Adrenal gland (tissue), 19 donors: ENCODE data around the gene RTP2. TPM values are rescaled to one million over a fixed set of nuclear protein-coding genes. Genes with fewer than 3 reads are reported as not detected.

ENCODE experiments used
- DNase-seq, 7 donors: peaks; one replicate each; pipeline ENCODE4 v3.0.0-alpha.2; 2019 to 2020
- H3K27ac ChIP-seq, 5 donors: fragments of 200-600 bp; sonication (generic) in 4 of 5; 1 replicate in 3 of 5; 2 replicates in 2 of 5; pipeline versions ENCODE4 v1.5.1 to v1.8.0; 2016 to 2020; ENCODE audit warnings: mild to moderate bottlenecking in 1 of 5
- H3K27me3 ChIP-seq: fragments of 200-600 bp; 2 replicates; pipeline ENCODE4 v1.8.0; 2021
- H3K36me3 ChIP-seq, 2 donors: fragments of 200-600 bp; replicated peaks in 1 of 2; 1 replicate in 1 of 2; 2 replicates in 1 of 2; pipeline versions ENCODE4 v1.5.1 to v1.8.0; 2018 to 2022
- H3K4me1 ChIP-seq, 2 donors: fragments of 200-600 bp; replicated peaks in 1 of 2; 1 replicate in 1 of 2; 2 replicates in 1 of 2; pipeline versions ENCODE4 v1.5.1 to v1.8.0; 2018 to 2021
- H3K4me3 ChIP-seq, 4 donors: fragments of 200-600 bp; sonication (generic) in 3 of 4; one replicate each; pipeline ENCODE4 v1.5.1; 2016 to 2018
- H3K9me3 ChIP-seq, 3 donors: fragments of 200-600 bp; sonication (generic) in 1 of 3; replicated peaks in 1 of 3; 1 replicate in 2 of 3; 2 replicates in 1 of 3; pipeline versions ENCODE4 v1.5.1 to v1.8.0; 2016 to 2021
- CTCF ChIP-seq, 6 experiments: fragments of 450-650 bp in 4 of 6; fragments of 200-600 bp in 2 of 6; sonication (generic) in 1 of 6; IDR thresholded peaks; 1 replicate in 5 of 6; 2 replicates in 1 of 6; pipeline versions ENCODE4 v1.5.1 to v1.8.0; 2016 to 2021; ENCODE audit warnings: antibody characterized with exemption in 6 of 6, mild to moderate bottlenecking in 2 of 6, moderate library complexity in 1 of 6
- POLR2A ChIP-seq, 2 donors: fragments of 450-650 bp; IDR thresholded peaks; one replicate each; pipeline ENCODE4 v1.6.1; 2017; ENCODE audit warnings: antibody characterized with exemption in 2 of 2, mild to moderate bottlenecking in 2 of 2, moderate library complexity in 1 of 2
- WGBS, 4 donors: extraction: QIAGEN DNeasy Blood & Tissue Kit in 2 of 4; methylation state at CpG; one replicate each; pipeline versions ENCODE4 v1.1.5 to v1.1.7; 2013 to 2017; 5-methylcytosine and 5-hydroxymethylcytosine counted together
- intact Hi-C, 2 donors: fragments of 100-400 bp; cut with DNase I; formaldehyde crosslinking; loops; one replicate each; pipeline versions ENCODE4 v1.14.1 to v1.15.0; 2022 to 2023
- long read RNA-seq, 10 donors: library from polyadenylated mRNA in 3 of 10; unstranded in 2 of 10; stranded (forward) in 1 of 10; transcript quantifications; one replicate each; pipeline ENCODE4 v2.0.0 and lab custom pipeline, GENCODE V29; 2021 to 2026
- polyA plus RNA-seq, 3 donors: library from polyadenylated mRNA; stranded (reverse); fragments of 200-250 nt in 2 of 3; fragments of 350-450 nt in 1 of 3; fragmentation: Illumina TruSeq in 1 of 3; extraction: RNeasy Lipid Tissue Mini Kit (QIAGEN cat#74804) in 1 of 3; gene quantifications; one replicate each; pipeline ENCODE4 v1.2.3, GENCODE V29; 2013 to 2014
- total RNA-seq, 9 donors: library from RNA; depleted of rRNA in 4 of 9; stranded (reverse); fragments of >200 nt in 4 of 9; fragments of 120-200 nt in 1 of 9; fragmentation: NEBNext Ultra II Directional in 1 of 9; extraction: Animal tissue kit (Norgen Biotek cat#: 25700) in 1 of 9; gene quantifications; one replicate each; pipeline versions ENCODE4 v1.1.0 to v1.2.4, GENCODE V29; 2013 to 2023
- donor health status: healthy with polysubstance abuse.
- donor health status: Bipolar disorder and iron deficiency.
- donor health status: DM: yes; HTN: yes; CAD: no.
- donor health status: DM: no; HTN: no; CAD: no.
- donor health status: DM: no; HTN: no; CAD: no.
- donor health status: DM: yes; HTN: yes; CAD: no.

The RTP2 gene
- total RNA-seq = under 1 TPM in 1 of 9 donors, not detected in 8; 0.28 TPM
- not detected for polyA plus RNA-seq
- long read RNA-seq, donor 1 = 0 reads
- long read RNA-seq, donor 2 = 0 reads
- long read RNA-seq, donor 3 = 0 reads
- long read RNA-seq, donor 4 = 0 reads
- long read RNA-seq, donor 5 = 0 reads
- long read RNA-seq, donor 6 = 0 reads
- long read RNA-seq, donor 7 = 0 reads
- long read RNA-seq, donor 8 = 0 reads
- long read RNA-seq, donor 9 = 0 reads
- long read RNA-seq, donor 10 = 0 reads

- 54 to 58% (median 57%) methylated on average over 3 to 4 of the region's 4 CpGs for WGBS, 4 donors
Observed at GRCh38 chr3:187702507-187703033, at the start of gene RTP2. TSS of gene RTP2 (minus strand) at chr3:187702557. CDS start at chr3:187702128, 429 bp downstream.

GRCh38 chr3:187750513-187751123 lies 48.3 kb upstream of the RTP2 start:
- intact Hi-C loops = no loop called here
- peak overlapping the region in 1 of 4 donors; percentile 8 for H3K4me3 ChIP-seq
- H3K36me3 ChIP-seq = no peaks in the 10 kb centered on the region
- no peaks in the 10 kb centered on the region for H3K27me3 ChIP-seq
- no peaks in the 10 kb centered on the region for H3K9me3 ChIP-seq
- H3K4me1 ChIP-seq = peaks cover 10 to 24% of the 10 kb centered on the region in 2 donors
- 31 to 60% (median 57%) methylated on average over 11 of the region's 11 CpGs for WGBS, 4 donors
- no peak for TF ChIP-seq CTCF (IDR thresholded peaks at IDR 0.05)
- TF ChIP-seq POLR2A (IDR thresholded peaks at IDR 0.05) = no peak
- peak in 3 of 7 donors; percentile 25 to 62 (median 44) for DNase-seq
- H3K27ac ChIP-seq = peak overlapping the region in 4 of 5 donors; percentile 4 to 100 (median 46)

More at GRCh38 chr3:187702507-187703033, at the start of gene RTP2:
- no peaks in the 10 kb centered on the region for H3K4me1 ChIP-seq
- TF ChIP-seq POLR2A (IDR thresholded peaks at IDR 0.05) (no peak), CTCF (IDR thresholded peaks at IDR 0.05) (no peak)
- H3K36me3 ChIP-seq = no peaks in the 10 kb centered on the region
- H3K27me3 ChIP-seq = no peaks in the 10 kb centered on the region
- H3K4me3 ChIP-seq = no peak within 1 kb of the TSS
- peak within 1 kb of the TSS in 1 of 5 donors; percentile 35 for H3K27ac ChIP-seq
- no peak for DNase-seq
- intact Hi-C loops = no loop called here
- H3K9me3 ChIP-seq = no peaks in the 10 kb centered on the region

GRCh38 chr3:187750006-187750512 lies 47.7 kb upstream of the RTP2 start:
- Histone ChIP-seq H3K27me3 (no peaks in the 10 kb centered on the region), H3K36me3 (no peaks in the 10 kb centered on the region), H3K27ac (peak overlapping the region in 4 of 5 donors; percentile 4 to 100 (median 46)), H3K4me1 (peaks cover 10 to 24% of the 10 kb centered on the region in 2 donors), H3K4me3 (peak overlapping the region in 1 of 4 donors; percentile 8), H3K9me3 (no peaks in the 10 kb centered on the region)
- intact Hi-C loops = no loop called here
- TF ChIP-seq CTCF (IDR thresholded peaks at IDR 0.05) (no peak), POLR2A (IDR thresholded peaks at IDR 0.05) (peak in 1 of 2 donors; percentile 44)
- peak in 6 of 7 donors; percentile 66 to 81 (median 76) for DNase-seq
- 32 to 54% (median 48%) methylated on average over 14 of the region's 14 CpGs for WGBS, 4 donors

GRCh38 chr3:187748050-187748481 lies 45.7 kb upstream of the RTP2 start:
- H3K9me3 ChIP-seq = no peaks in the 10 kb centered on the region
- intact Hi-C loops = loop anchor here (5.0 to 10.0 kb wide), 2 partner anchors 289 to 537 kb away; no protein-coding TSS in a partner anchor
- 4 to 12% (median 11%) methylated on average over 2 of the region's 2 CpGs for WGBS, 4 donors
- no peak overlapping the region for H3K4me3 ChIP-seq
- no peaks in the 10 kb centered on the region for H3K27me3 ChIP-seq
- H3K4me1 ChIP-seq = peaks cover 10 to 24% of the 10 kb centered on the region in 2 donors
- peak overlapping the region; percentile 22 to 100 (median 99) for H3K27ac ChIP-seq
- DNase-seq = peak; percentile 86 to 98 (median 94)
- no peaks in the 10 kb centered on the region for H3K36me3 ChIP-seq
- TF ChIP-seq POLR2A (IDR thresholded peaks at IDR 0.05) = no peak
- TF ChIP-seq CTCF (IDR thresholded peaks at IDR 0.05) = peak; percentile 93 to 98 (median 97)
